Measurements from ENCODE around the gene TDRD10. TPM values are rescaled to one million over a fixed set of nuclear protein-coding genes. Genes with fewer than 3 reads are reported as not detected.
A peak's percentile ranks its signal among the peaks of the same experiment; 100 is the strongest.

Gene TDRD10
- total RNA-seq, 1 experiment from 2014 or later = not detected

DNA sequence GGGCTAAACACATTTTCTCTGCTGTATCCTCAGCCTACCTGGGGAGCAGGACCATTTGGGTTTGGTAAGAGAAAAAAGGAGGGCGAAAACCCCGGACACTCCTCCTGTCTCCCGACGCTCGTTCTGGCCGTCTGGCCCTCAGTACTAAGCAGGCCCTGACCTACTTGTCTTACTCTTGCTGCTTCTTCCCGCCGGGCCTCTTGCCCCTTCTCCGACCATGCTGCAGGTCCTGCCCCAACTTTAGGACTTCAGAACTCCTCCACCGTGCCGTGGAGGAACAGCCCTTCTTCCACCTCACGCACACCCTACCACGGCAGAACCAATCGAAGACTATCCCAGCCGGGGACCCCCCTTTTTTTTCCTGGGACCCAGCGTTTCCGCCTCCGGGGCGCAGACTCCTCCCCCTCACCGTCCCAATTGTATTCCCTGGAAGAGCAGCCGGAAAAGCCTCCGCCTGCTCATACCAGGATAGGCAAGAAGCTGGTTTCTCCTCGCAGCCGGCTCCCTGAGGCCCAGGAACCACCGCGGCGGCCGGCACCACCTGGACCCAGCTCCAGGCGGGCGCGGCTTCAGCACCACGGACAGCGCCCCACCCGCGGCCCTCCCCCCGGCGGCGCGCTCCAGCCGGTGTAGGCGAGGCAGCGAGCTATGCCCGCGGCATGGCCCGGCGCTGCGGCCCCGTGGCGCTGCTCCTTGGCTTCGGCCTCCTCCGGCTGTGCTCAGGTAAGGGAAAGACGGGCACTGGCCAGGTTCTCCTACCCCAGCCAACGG lies 65.6 kb downstream of the TDRD10 start, which contains the start of gene CHRNB2:
TSS of gene CHRNB2 (plus strand) at position 393 of the 771 bp plus-strand sequence. CDS start at position 660, 267 bp downstream.
- Histone ChIP-seq H3K79me2 (ENCODE audit: low read depth) (no peaks in the 10 kb centered on the region), H3K9me2 (ENCODE audit: insufficient read depth) (no peaks in the 10 kb centered on the region), H3K9me3 (ENCODE audit: insufficient read depth, low read depth) (no peaks in the 10 kb centered on the region), H3K4me3 (no peak within 1 kb of the TSS), H3K36me3 (ENCODE audit: low read depth) (no peaks in the 10 kb centered on the region), H3K4me1 (replicated peaks; ENCODE audit: insufficient read depth) (no peaks in the 10 kb centered on the region), H3K27me3 (ENCODE audit: insufficient read depth, low read depth) (peaks cover 77% of the 10 kb centered on the region), H3F3A (ENCODE audit: insufficient read depth, low read depth) (no peaks in the 10 kb centered on the region), H3K27ac (no peak within 1 kb of the TSS), H2AFZ (no peak within 1 kb of the TSS), H3K4me2 (no peak within 1 kb of the TSS; the same call in 1 of the 2 replicates), H4K20me1 (ENCODE audit: insufficient read depth) (no peaks in the 10 kb centered on the region)
- intact Hi-C loops (cut with micrococcal nuclease; ENCODE audit: unreplicated experiment) = no loop called here
- CTCF ChIA-PET = no interaction called here
- POLR2A ChIA-PET (ENCODE audit: unreplicated experiment) = no interaction called here
- no TSS peak for BruUV-seq (replicated peaks)
- peak in 1 of 2 experiments; percentile 55 for DNase-seq
- TF ChIP-seq EZH2 (IDR thresholded peaks at IDR 0.05; ENCODE audit: low read depth) = no peak
- TF ChIP-seq, protein P1, sequence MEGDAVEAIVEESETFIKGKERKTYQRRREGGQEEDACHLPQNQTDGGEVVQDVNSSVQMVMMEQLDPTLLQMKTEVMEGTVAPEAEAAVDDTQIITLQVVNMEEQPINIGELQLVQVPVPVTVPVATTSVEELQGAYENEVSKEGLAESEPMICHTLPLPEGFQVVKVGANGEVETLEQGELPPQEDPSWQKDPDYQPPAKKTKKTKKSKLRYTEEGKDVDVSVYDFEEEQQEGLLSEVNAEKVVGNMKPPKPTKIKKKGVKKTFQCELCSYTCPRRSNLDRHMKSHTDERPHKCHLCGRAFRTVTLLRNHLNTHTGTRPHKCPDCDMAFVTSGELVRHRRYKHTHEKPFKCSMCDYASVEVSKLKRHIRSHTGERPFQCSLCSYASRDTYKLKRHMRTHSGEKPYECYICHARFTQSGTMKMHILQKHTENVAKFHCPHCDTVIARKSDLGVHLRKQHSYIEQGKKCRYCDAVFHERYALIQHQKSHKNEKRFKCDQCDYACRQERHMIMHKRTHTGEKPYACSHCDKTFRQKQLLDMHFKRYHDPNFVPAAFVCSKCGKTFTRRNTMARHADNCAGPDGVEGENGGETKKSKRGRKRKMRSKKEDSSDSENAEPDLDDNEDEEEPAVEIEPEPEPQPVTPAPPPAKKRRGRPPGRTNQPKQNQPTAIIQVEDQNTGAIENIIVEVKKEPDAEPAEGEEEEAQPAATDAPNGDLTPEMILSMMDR (conservative IDR thresholded peaks at IDR 0.05) = no peak

DNA sequence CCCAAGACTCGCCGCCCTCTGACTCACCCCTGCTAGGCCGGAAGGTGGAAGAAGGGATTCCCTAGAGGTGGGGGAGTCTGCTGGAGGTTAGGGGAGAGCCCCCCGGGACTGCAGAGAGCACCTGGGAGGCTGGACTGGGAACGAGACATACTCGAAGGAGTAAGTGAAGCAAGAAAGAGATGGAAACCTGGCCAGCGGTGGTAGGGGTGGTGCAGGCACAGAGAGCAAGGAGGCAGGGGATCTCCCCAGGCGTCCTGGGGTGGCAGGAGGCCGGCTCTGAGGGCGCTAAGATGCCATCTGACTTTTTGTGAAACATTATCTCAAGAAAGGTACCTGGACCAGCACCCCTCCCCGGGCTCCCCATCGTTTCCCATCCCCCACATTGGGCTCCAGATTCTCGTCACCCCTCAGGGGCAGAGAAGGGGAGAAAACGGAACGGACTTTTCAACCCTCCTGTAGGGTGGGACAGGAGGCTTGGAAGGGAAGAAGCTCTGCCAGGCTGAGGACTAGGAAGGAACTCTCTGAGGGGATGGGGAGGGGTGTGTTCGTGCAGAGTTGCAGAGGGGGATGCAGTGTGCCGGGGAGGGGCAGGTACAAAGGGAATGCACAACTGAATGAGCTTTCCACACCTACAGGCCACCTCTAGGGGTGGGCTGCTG lies 66.3 kb downstream of the TDRD10 start:
- CTCF ChIA-PET = no interaction called here
- Histone ChIP-seq H3K79me2 (ENCODE audit: low read depth) (no peaks in the 10 kb centered on the region), H3F3A (ENCODE audit: insufficient read depth, low read depth) (no peaks in the 10 kb centered on the region), H3K27ac (no peak overlapping the region), H4K20me1 (ENCODE audit: insufficient read depth) (no peaks in the 10 kb centered on the region), H3K9me3 (ENCODE audit: insufficient read depth, low read depth) (no peaks in the 10 kb centered on the region), H3K27me3 (ENCODE audit: insufficient read depth, low read depth) (peaks cover 84% of the 10 kb centered on the region), H3K4me2 (no peak overlapping the region; the same call in 1 of the 2 replicates), H3K4me3 (no peak overlapping the region), H3K9me2 (ENCODE audit: insufficient read depth) (no peaks in the 10 kb centered on the region), H2AFZ (no peak overlapping the region), H3K36me3 (ENCODE audit: low read depth) (no peaks in the 10 kb centered on the region), H3K4me1 (replicated peaks; ENCODE audit: insufficient read depth) (no peaks in the 10 kb centered on the region)
- no TSS peak for BruUV-seq (replicated peaks)
- POLR2A ChIA-PET (ENCODE audit: unreplicated experiment) = no interaction called here
- no peak for DNase-seq
- intact Hi-C loops (cut with micrococcal nuclease; ENCODE audit: unreplicated experiment) = no loop called here
- TF ChIP-seq, protein P1 (conservative IDR thresholded peaks at IDR 0.05) = no peak
- no peak for TF ChIP-seq EZH2 (IDR thresholded peaks at IDR 0.05; ENCODE audit: low read depth)

DNA sequence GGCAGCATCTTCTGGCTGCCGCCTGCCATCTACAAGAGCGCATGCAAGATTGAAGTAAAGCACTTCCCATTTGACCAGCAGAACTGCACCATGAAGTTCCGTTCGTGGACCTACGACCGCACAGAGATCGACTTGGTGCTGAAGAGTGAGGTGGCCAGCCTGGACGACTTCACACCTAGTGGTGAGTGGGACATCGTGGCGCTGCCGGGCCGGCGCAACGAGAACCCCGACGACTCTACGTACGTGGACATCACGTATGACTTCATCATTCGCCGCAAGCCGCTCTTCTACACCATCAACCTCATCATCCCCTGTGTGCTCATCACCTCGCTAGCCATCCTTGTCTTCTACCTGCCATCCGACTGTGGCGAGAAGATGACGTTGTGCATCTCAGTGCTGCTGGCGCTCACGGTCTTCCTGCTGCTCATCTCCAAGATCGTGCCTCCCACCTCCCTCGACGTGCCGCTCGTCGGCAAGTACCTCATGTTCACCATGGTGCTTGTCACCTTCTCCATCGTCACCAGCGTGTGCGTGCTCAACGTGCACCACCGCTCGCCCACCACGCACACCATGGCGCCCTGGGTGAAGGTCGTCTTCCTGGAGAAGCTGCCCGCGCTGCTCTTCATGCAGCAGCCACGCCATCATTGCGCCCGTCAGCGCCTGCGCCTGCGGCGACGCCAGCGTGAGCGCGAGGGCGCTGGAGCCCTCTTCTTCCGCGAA lies 69.4 kb downstream of the TDRD10 start:
- ChIA-PET POLR2A (ENCODE audit: unreplicated experiment) (no interaction called here), CTCF (no interaction called here)
- TF ChIP-seq, protein P1 (conservative IDR thresholded peaks at IDR 0.05) = no peak

More for the DNA sequence above, 69.4 kb downstream of the TDRD10 start:
- Histone ChIP-seq H3K9me3 (ENCODE audit: insufficient read depth, low read depth) (no peaks in the 10 kb centered on the region), H2AFZ (no peak overlapping the region), H3K4me1 (replicated peaks; ENCODE audit: insufficient read depth) (no peaks in the 10 kb centered on the region), H3K4me2 (no peak overlapping the region), H3K4me3 (no peak overlapping the region), H3K27ac (no peak overlapping the region), H3K27me3 (ENCODE audit: insufficient read depth, low read depth) (peaks cover 76% of the 10 kb centered on the region), H3F3A (ENCODE audit: insufficient read depth, low read depth) (no peaks in the 10 kb centered on the region), H4K20me1 (ENCODE audit: insufficient read depth) (no peaks in the 10 kb centered on the region), H3K36me3 (ENCODE audit: low read depth) (no peaks in the 10 kb centered on the region), H3K9me2 (ENCODE audit: insufficient read depth) (no peaks in the 10 kb centered on the region), H3K79me2 (ENCODE audit: low read depth) (no peaks in the 10 kb centered on the region)
- no peak for DNase-seq
- BruUV-seq (replicated peaks) = no TSS peak
- intact Hi-C loops (cut with micrococcal nuclease; ENCODE audit: unreplicated experiment) = no loop called here
